Neural cell (in vitro differentiated cells): Measurements from ENCODE around the gene ZNRF1. TPM values are rescaled to one million over a fixed set of nuclear protein-coding genes. Genes with fewer than 3 reads are reported as not detected.
"Not testable (repeated sequence)": the region's sequence is repeated elsewhere in the genome, so short reads cannot be mapped to it uniquely, and the experiment has no call there.

Experiments
- H2AFZ ChIP-seq: fragments of 200-600, 300-800 bp; sonication (generic), shearing (Covaris generic); 2 replicates; pipeline ENCODE4 v1.6.0; 2014; ENCODE audit warnings: low read depth, mild to moderate bottlenecking, antibody characterized with exemption, low read length, moderate library complexity
- H3F3A ChIP-seq: fragments of 200-600 bp; shearing (Covaris generic); 2 replicates; pipeline ENCODE4 v1.6.1; 2016; ENCODE audit warnings: mild to moderate bottlenecking, moderate library complexity, mixed read lengths, antibody characterized with exemption, low read length; ENCODE audit not compliant: insufficient read depth, poor library complexity, severe bottlenecking
- H3K27ac ChIP-seq: fragments of 200-600, 300-800 bp; sonication (generic), shearing (Covaris generic); 2 replicates; pipeline ENCODE4 v1.5.1; 2014; ENCODE audit warnings: mild to moderate bottlenecking, low read length, moderate library complexity
- H3K27me3 ChIP-seq: fragments of 300-800, 200-600 bp; sonication (generic), shearing (Covaris generic); 2 replicates; pipeline ENCODE4 v1.6.0; 2014; ENCODE audit warnings: mild to moderate bottlenecking, low read depth, low read length, moderate library complexity; ENCODE audit not compliant: insufficient read depth
- H3K36me3 ChIP-seq: fragments of 300-800, 200-600 bp; sonication (generic), shearing (Covaris generic); 2 replicates; pipeline ENCODE4 v1.5.1; 2014; ENCODE audit warnings: mild to moderate bottlenecking, antibody characterized with exemption, low read length, moderate library complexity; ENCODE audit not compliant: insufficient read depth
- H3K4me2 ChIP-seq: fragments of 300-800, 200-600 bp; sonication (generic), shearing (Covaris generic); 2 replicates; pipeline ENCODE4 v1.6.0; 2014; ENCODE audit warnings: mild to moderate bottlenecking, low read length
- H3K4me3 ChIP-seq: fragments of 300-800, 200-600 bp; sonication (generic), shearing (Covaris generic); 2 replicates; pipeline ENCODE4 v1.5.1; 2014; ENCODE audit warnings: mild to moderate bottlenecking, low read length, moderate library complexity
- H3K79me2 ChIP-seq: fragments of 200-600 bp; shearing (Covaris generic); replicated peaks from 2 replicates; pipeline ENCODE4 v1.6.0; 2014; ENCODE audit warnings: mild to moderate bottlenecking, low read length, moderate library complexity; ENCODE audit not compliant: insufficient read depth
- H3K9ac ChIP-seq: fragments of 300-800, 200-600 bp; sonication (generic), shearing (Covaris generic); 2 replicates; pipeline ENCODE4 v1.6.1; 2016; ENCODE audit warnings: mild to moderate bottlenecking, low read length, mixed read lengths
- H3K9me2 ChIP-seq: fragments of 200-600 bp; shearing (Covaris generic); 2 replicates; pipeline ENCODE4 v1.6.1; 2016; ENCODE audit warnings: mild to moderate bottlenecking, low read length, mixed read lengths; ENCODE audit not compliant: insufficient read depth
- H3K9me3 ChIP-seq: fragments of 200-600, 300-800 bp; sonication (generic), shearing (Covaris generic); 2 replicates; pipeline ENCODE4 v1.6.1; 2016; ENCODE audit warnings: mild to moderate bottlenecking, mixed run types, low read length, moderate library complexity, mixed read lengths
- H4K20me1 ChIP-seq: fragments of 200-600 bp; shearing (Covaris generic); 2 replicates; pipeline ENCODE4 v1.6.1; 2016; ENCODE audit warnings: mild to moderate bottlenecking, mixed run types; ENCODE audit not compliant: insufficient read depth
- CTCF ChIP-seq: fragments of 450-650 bp; IDR thresholded peaks from 2 replicates; pipeline ENCODE4 v1.5.1; 2014; ENCODE audit warnings: antibody characterized with exemption, mild to moderate bottlenecking, moderate library complexity; ENCODE audit not compliant: poor library complexity, severe bottlenecking
- EP300 ChIP-seq: fragments of 450-650 bp; conservative IDR thresholded peaks from 2 replicates; pipeline ENCODE4 v1.6.1; 2014; ENCODE audit warnings: antibody characterized with exemption, mild to moderate bottlenecking, moderate library complexity; ENCODE audit not compliant: poor library complexity, severe bottlenecking
- MXI1 ChIP-seq: fragments of 450-650 bp; conservative IDR thresholded peaks from 2 replicates; pipeline ENCODE4 v1.6.1; 2014; ENCODE audit warnings: antibody characterized with exemption, mild to moderate bottlenecking; ENCODE audit not compliant: poor library complexity, severe bottlenecking
- POLR2AphosphoS5 ChIP-seq: IDR thresholded peaks from 2 replicates; pipeline ENCODE4 v1.6.1; 2012
- RAD21 ChIP-seq: fragments of 450-650 bp; conservative IDR thresholded peaks from 2 replicates; pipeline ENCODE4 v1.6.1; 2014; ENCODE audit warnings: antibody characterized with exemption, mild to moderate bottlenecking, moderate library complexity
- REST ChIP-seq: IDR thresholded peaks from 2 replicates; pipeline ENCODE4 v1.6.1; 2012; ENCODE audit warnings: borderline replicate concordance
- TAF1 ChIP-seq: IDR thresholded peaks from 2 replicates; pipeline ENCODE4 v1.6.1; 2012; ENCODE audit warnings: low read depth
- polyA plus RNA-seq: library from polyadenylated mRNA; depleted of rRNA; stranded (reverse); fragments of >200 nt; gene quantifications from 2 replicates; pipeline ENCODE4 v1.2.3, GENCODE V29; 2014

Gene ZNRF1
- polyA plus RNA-seq, 1 donor from 2014 or later = 31.6 TPM

- TF ChIP-seq CTCF (no peak), TAF1 (no peak)
- Histone ChIP-seq H4K20me1 (no peaks in the 10 kb centered on the region), H3K4me3 (no peak overlapping the region), H3K27ac (no peak overlapping the region), H2AFZ (no peak overlapping the region), H3K36me3 (no peaks in the 10 kb centered on the region), H3K9me3 (no peaks in the 10 kb centered on the region), H3K9ac (no peak overlapping the region), H3K9me2 (no peaks in the 10 kb centered on the region), H3F3A (no peaks in the 10 kb centered on the region), H3K4me2 (no peak overlapping the region), H3K27me3 (no peaks in the 10 kb centered on the region), H3K79me2 (peaks cover 42% of the 10 kb centered on the region)
These were observed 89.4 kb downstream of the ZNRF1 start for GRCh38 chr16:75088216-75088615.

- no peak for TF ChIP-seq RAD21
- no peak for TF ChIP-seq POLR2AphosphoS5
- Histone ChIP-seq H3K9me2 (no peaks in the 10 kb centered on the region), H3K36me3 (no peaks in the 10 kb centered on the region), H3K27ac (no peak overlapping the region), H3K4me2 (no peak overlapping the region), H2AFZ (no peak overlapping the region), H3K27me3 (no peaks in the 10 kb centered on the region), H3K4me3 (no peak overlapping the region), H4K20me1 (no peaks in the 10 kb centered on the region), H3K79me2 (peaks cover 42% of the 10 kb centered on the region), H3K9me3 (no peaks in the 10 kb centered on the region), H3F3A (no peaks in the 10 kb centered on the region), H3K9ac (no peak overlapping the region)
These were observed 90.1 kb downstream of the ZNRF1 start for GRCh38 chr16:75088934-75089333.

GRCh38 chr16:75089486-75090202, 90.8 kb downstream of the ZNRF1 start:
- no peaks in the 10 kb centered on the region for H3K9me2 ChIP-seq
- H3F3A ChIP-seq = no peaks in the 10 kb centered on the region
- no peaks in the 10 kb centered on the region for H4K20me1 ChIP-seq
- H3K27ac ChIP-seq = no peak overlapping the region
- TF ChIP-seq REST (no peak), TAF1 (no peak), EP300 (no peak), POLR2AphosphoS5 (no peak), RAD21 (no peak), MXI1 (no peak), CTCF (no peak)
- no peak overlapping the region for H3K4me2 ChIP-seq
- H3K79me2 ChIP-seq = peaks cover 42% of the 10 kb centered on the region
- no peak overlapping the region for H3K9ac ChIP-seq
- no peaks in the 10 kb centered on the region for H3K36me3 ChIP-seq
- no peak overlapping the region for H3K4me3 ChIP-seq
- no peak overlapping the region for H2AFZ ChIP-seq
- no peaks in the 10 kb centered on the region for H3K9me3 ChIP-seq
- H3K27me3 ChIP-seq = no peaks in the 10 kb centered on the region

DNA sequence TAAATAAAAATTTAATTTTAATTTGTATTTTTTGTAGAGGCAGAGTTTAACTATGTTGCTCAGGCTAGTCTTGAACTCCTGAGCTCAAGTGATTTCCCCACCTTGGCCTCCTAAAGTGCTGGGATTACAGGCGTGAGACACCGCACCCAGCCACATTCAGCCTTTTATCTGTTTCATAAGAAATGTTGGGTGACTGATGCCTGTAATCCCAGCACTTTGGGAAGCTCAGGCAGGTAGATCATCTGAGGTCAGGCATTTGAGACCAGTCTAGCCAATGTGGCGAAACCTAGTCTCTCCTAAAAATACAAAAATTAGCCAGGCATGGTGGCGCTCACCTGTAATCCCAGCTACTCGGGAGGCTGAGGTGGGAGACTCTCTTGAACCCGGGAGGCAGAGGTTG, 92.1 kb downstream of the ZNRF1 start:
- not testable (repeated sequence) for H3K4me2 ChIP-seq, H3K9me2 ChIP-seq, H3K27me3 ChIP-seq, H4K20me1 ChIP-seq, H3K9me3 ChIP-seq, H3F3A ChIP-seq, H3K36me3 ChIP-seq, H2AFZ ChIP-seq, H3K9ac ChIP-seq, H3K27ac ChIP-seq, H3K4me3 ChIP-seq
- H3K79me2 ChIP-seq = peaks cover 39% of the 10 kb centered on the region

GRCh38 chr16:75091619-75092018, 92.8 kb downstream of the ZNRF1 start:
- not testable (repeated sequence) for H3K9ac ChIP-seq, H3K4me3 ChIP-seq, H3K36me3 ChIP-seq, H3K4me2 ChIP-seq, H3K27ac ChIP-seq, H3F3A ChIP-seq, H3K27me3 ChIP-seq, H2AFZ ChIP-seq, H4K20me1 ChIP-seq, H3K9me3 ChIP-seq, H3K9me2 ChIP-seq
- H3K79me2 ChIP-seq = peaks cover 34% of the 10 kb centered on the region
